H1 (cell line): ENCODE measurements around the gene ITM2B. TPM values are rescaled to one million over a fixed set of nuclear protein-coding genes. Genes with fewer than 3 reads are reported as not detected.

Experiments
- CTCF ChIA-PET: fragments of 300-600 bp; sonication (Branson Sonifier 250); formaldehyde crosslinking; loops from one replicate; lab custom pipeline; 2021; ENCODE audit not compliant: partially characterized antibody; lab: Charles Lee
- POLR2A ChIA-PET: fragments of 300-600 bp; sonication (Branson Sonifier 250); formaldehyde crosslinking; loops from one replicate; lab custom pipeline; 2021; ENCODE audit warnings: inconsistent platforms; ENCODE audit not compliant: partially characterized antibody; lab: Charles Lee
- DNase-seq, 2 experiments: peaks; one replicate each; pipeline versions ENCODE4 v3.0.0 to v3.0.0-alpha.2; 2010 to 2022; ENCODE audit warnings: low spot score in 2 of 2, low read depth in 1 of 2, mixed read lengths in 1 of 2
- FAIRE-seq: peaks from 2 replicates; lab custom pipeline; 2011; peaks lifted over from hg19 to GRCh38; lab: Jason Lieb, UNC
- H2AFZ ChIP-seq: 2 replicates; pipeline ENCODE4 v1.8.1; 2012; ENCODE audit warnings: low read length, inconsistent platforms
- H2AK5ac ChIP-seq: 2 replicates; pipeline ENCODE4 v1.6.1; 2013; ENCODE audit warnings: low read depth, low read length
- H2BK120ac ChIP-seq: replicated peaks from 2 replicates; pipeline ENCODE3; 2013; ENCODE audit warnings: low read depth, low read length, inconsistent platforms
- H2BK12ac ChIP-seq: 2 replicates; pipeline ENCODE4 v1.6.1; 2013; ENCODE audit warnings: low read depth, low read length
- H2BK15ac ChIP-seq: 2 replicates; pipeline ENCODE4 v1.6.1; 2013; ENCODE audit warnings: low read length
- H2BK20ac ChIP-seq: 2 replicates; pipeline ENCODE4 v1.6.1; 2013; ENCODE audit warnings: low read length
- H2BK5ac ChIP-seq: 2 replicates; pipeline ENCODE4 v1.6.1; 2013; ENCODE audit warnings: low read depth, low read length
- H3K14ac ChIP-seq: 2 replicates; pipeline ENCODE4 v1.6.1; 2013; ENCODE audit warnings: inconsistent platforms; ENCODE audit not compliant: insufficient read length
- H3K18ac ChIP-seq: 2 replicates; pipeline ENCODE4 v1.6.1; 2013; ENCODE audit warnings: low read length; ENCODE audit errors: extremely low read depth
- H3K23ac ChIP-seq: 2 replicates; pipeline ENCODE4 v1.6.1; 2013; ENCODE audit warnings: inconsistent platforms; ENCODE audit not compliant: insufficient read length
- H3K23me2 ChIP-seq: 2 replicates; pipeline ENCODE4 v1.6.1; 2013; ENCODE audit warnings: low read depth, low read length
- H3K27ac ChIP-seq: 2 replicates; pipeline ENCODE4 v1.6.1; 2011; ENCODE audit warnings: low read depth, low read length, inconsistent platforms
- H3K27me3 ChIP-seq, 4 experiments: replicated peaks in 1 of 4; 1 replicate in 1 of 4; 2 replicates in 3 of 4; pipeline versions ENCODE4 v1.6.1 to v1.8.1; 2011 to 2013; ENCODE audit warnings: low read length in 3 of 4, mild to moderate bottlenecking in 3 of 4, inconsistent platforms in 2 of 4, mixed read lengths in 2 of 4, moderate library complexity in 1 of 4; ENCODE audit not compliant: control insufficient read depth in 3 of 4, insufficient read depth in 3 of 4; ENCODE audit errors: extremely low read depth in 1 of 4
- H3K36me3 ChIP-seq, 4 experiments: 2 replicates each; pipeline versions ENCODE4 v1.6.1 to v1.8.1; 2011 to 2013; ENCODE audit warnings: mild to moderate bottlenecking in 4 of 4, low read length in 3 of 4, moderate library complexity in 2 of 4, control low read depth in 1 of 4, inconsistent platforms in 1 of 4; ENCODE audit not compliant: insufficient read depth in 4 of 4, control insufficient read depth in 2 of 4
- H3K4ac ChIP-seq: replicated peaks from 2 replicates; pipeline ENCODE3; 2013; ENCODE audit warnings: low read length, low read depth, mixed read lengths, inconsistent platforms; ENCODE audit not compliant: insufficient read length
- H3K4me1 ChIP-seq, 4 experiments: replicated peaks in 1 of 4; 1 replicate in 1 of 4; 2 replicates in 3 of 4; pipeline versions ENCODE4 v1.6.1 to v1.8.1; 2011 to 2013; ENCODE audit warnings: low read length in 3 of 4, inconsistent platforms in 2 of 4, mixed read lengths in 1 of 4; ENCODE audit not compliant: insufficient read depth in 4 of 4, control insufficient read depth in 3 of 4
- H3K4me2 ChIP-seq, 2 experiments: 2 replicates each; pipeline versions ENCODE4 v1.6.1 to v1.8.1; 2011 to 2013; ENCODE audit warnings: low read depth in 2 of 2, low read length in 2 of 2, control low read depth in 1 of 2, inconsistent platforms in 1 of 2, mild to moderate bottlenecking in 1 of 2; ENCODE audit not compliant: insufficient read depth in 1 of 2
- H3K4me3 ChIP-seq, 4 experiments: fragments of 200-600, 300-600 bp in 1 of 4; sonication (generic), shearing (Covaris generic), sonication (Bioruptor Twin) in 1 of 4; 2 replicates each; pipeline versions ENCODE4 v1.5.1 to v1.8.1; 2011 to 2016; ENCODE audit warnings: low read length in 4 of 4, low read depth in 3 of 4, control low read depth in 2 of 4, inconsistent platforms in 2 of 4, mild to moderate bottlenecking in 2 of 4, mixed read lengths in 1 of 4, moderate library complexity in 1 of 4; ENCODE audit not compliant: insufficient read depth in 2 of 4; ENCODE audit errors: extremely low read depth in 1 of 4
- H3K56ac ChIP-seq: replicated peaks from 2 replicates; pipeline ENCODE3; 2013; ENCODE audit warnings: low read depth, mild to moderate bottlenecking, mixed read lengths, low read length, inconsistent platforms; ENCODE audit not compliant: insufficient read length
- H3K79me1 ChIP-seq: 2 replicates; pipeline ENCODE4 v1.6.1; 2013; ENCODE audit warnings: low read depth, low read length, control low read depth
- H3K79me2 ChIP-seq, 2 experiments: 2 replicates each; pipeline versions ENCODE4 v1.6.1 to v1.8.1; 2012 to 2013; ENCODE audit warnings: low read length in 2 of 2, mild to moderate bottlenecking in 2 of 2, inconsistent platforms in 1 of 2; ENCODE audit not compliant: insufficient read depth in 2 of 2, control insufficient read depth in 1 of 2
- H3K9ac ChIP-seq, 4 experiments: replicated peaks in 1 of 4; 1 replicate in 1 of 4; 2 replicates in 3 of 4; pipeline versions ENCODE4 v1.6.1 to v1.8.1; 2011 to 2013; ENCODE audit warnings: low read depth in 3 of 4, low read length in 3 of 4, control low read depth in 2 of 4, mild to moderate bottlenecking in 2 of 4, moderate library complexity in 2 of 4, inconsistent platforms in 1 of 4; ENCODE audit errors: extremely low read depth in 1 of 4
- H3K9me3 ChIP-seq, 2 experiments: 2 replicates each; pipeline versions ENCODE4 v1.6.1 to v1.8.1; 2012 to 2013; ENCODE audit warnings: mild to moderate bottlenecking in 2 of 2, moderate library complexity in 2 of 2, control low read depth in 1 of 2, inconsistent platforms in 1 of 2, low read depth in 1 of 2, low read length in 1 of 2, mixed read lengths in 1 of 2; ENCODE audit not compliant: insufficient read depth in 2 of 2
- H4K20me1 ChIP-seq, 2 experiments: replicated peaks in 1 of 2; 2 replicates each; pipeline versions ENCODE3 to v1.8.1; 2011 to 2013; ENCODE audit warnings: inconsistent platforms in 2 of 2, low read length in 2 of 2, mild to moderate bottlenecking in 1 of 2; ENCODE audit not compliant: insufficient read depth in 2 of 2, control insufficient read depth in 1 of 2
- H4K5ac ChIP-seq: 2 replicates; pipeline ENCODE4 v1.6.1; 2013; ENCODE audit warnings: low read length, low read depth, mixed read lengths, inconsistent platforms; ENCODE audit not compliant: insufficient read length
- H4K8ac ChIP-seq: 2 replicates; pipeline ENCODE4 v1.8.0; 2013; ENCODE audit warnings: mild to moderate bottlenecking, moderate library complexity, low read length, inconsistent platforms; ENCODE audit not compliant: insufficient read depth; ENCODE audit errors: extremely low read depth
- H4K91ac ChIP-seq: replicated peaks from 2 replicates; pipeline ENCODE3; 2013; ENCODE audit warnings: low read length, mixed read lengths, inconsistent platforms; ENCODE audit not compliant: insufficient read length
- ASH2L ChIP-seq: fragments of 200-600, 300-600 bp; sonication (generic); IDR thresholded peaks from one replicate; pipeline ENCODE4 v1.7.1; 2017; ENCODE audit warnings: low read length
- BRCA1 ChIP-seq: IDR thresholded peaks from 2 replicates; pipeline ENCODE4 v1.6.1; 2012; ENCODE audit warnings: low read depth, low read length, improper control_type of control experiment
- CBX8 ChIP-seq: fragments of 300-800, 300-1000 bp; sonication (generic); IDR thresholded peaks from 2 replicates; pipeline ENCODE4 v1.7.1; 2016; ENCODE audit warnings: low read depth, low read length, borderline replicate concordance
- CHD1 ChIP-seq: IDR thresholded peaks from 2 replicates; pipeline ENCODE4 v1.6.1; 2012; ENCODE audit warnings: low read depth, low read length, improper control_type of control experiment
- CREB1 ChIP-seq: IDR thresholded peaks from 2 replicates; pipeline ENCODE4 v1.6.1; 2012; ENCODE audit warnings: inconsistent platforms
- EP300 ChIP-seq, 2 experiments: IDR thresholded peaks; 1 replicate in 1 of 2; 2 replicates in 1 of 2; pipeline ENCODE4 v1.6.1; 2011 to 2012; ENCODE audit warnings: low read depth in 2 of 2, low read length in 2 of 2, mild to moderate bottlenecking in 2 of 2, borderline replicate concordance in 1 of 2, inconsistent platforms in 1 of 2, moderate library complexity in 1 of 2
- GABPA ChIP-seq: IDR thresholded peaks from 2 replicates; pipeline ENCODE4 v1.6.1; 2011; ENCODE audit warnings: mild to moderate bottlenecking, low read length, moderate library complexity, borderline replicate concordance; ENCODE audit not compliant: insufficient read depth
- MAFK ChIP-seq: IDR thresholded peaks from 2 replicates; pipeline ENCODE4 v1.6.1; 2012; ENCODE audit warnings: low read depth, mild to moderate bottlenecking, improper control_type of control experiment, low read length
- NANOG ChIP-seq: IDR thresholded peaks from 2 replicates; pipeline ENCODE4 v1.6.1; 2011; ENCODE audit warnings: low read length, low read depth, mild to moderate bottlenecking, inconsistent platforms; ENCODE audit not compliant: insufficient read depth, poor library complexity, severe bottlenecking
- NRF1 ChIP-seq: IDR thresholded peaks from 2 replicates; pipeline ENCODE4 v1.6.1; 2011; ENCODE audit warnings: mild to moderate bottlenecking, low read depth, low read length, improper control_type of control experiment
- RXRA ChIP-seq: IDR thresholded peaks from 2 replicates; pipeline ENCODE4 v1.6.1; 2011; ENCODE audit warnings: low read depth, mild to moderate bottlenecking, low read length, moderate library complexity; ENCODE audit not compliant: insufficient read depth
- SAP30 ChIP-seq: fragments of 300-600 bp; sonication (generic); IDR thresholded peaks from 2 replicates; pipeline ENCODE4 v1.7.1; 2012; ENCODE audit warnings: low read length, moderate library complexity, mild to moderate bottlenecking, inconsistent platforms; ENCODE audit not compliant: insufficient read depth, insufficient replicate concordance
- WGBS, 2 experiments: shearing (Covaris generic) in 1 of 2; methylation state at CpG; one replicate each; pipeline versions ENCODE4 v1.1.6 to v1.1.7; 2013 to 2015; ENCODE audit warnings: low lambda C conversion rate in 2 of 2, mixed read lengths in 2 of 2, inconsistent platforms in 1 of 2, low coverage in 1 of 2, missing lambda C conversion rate in 1 of 2; ENCODE audit not compliant: insufficient replicate concordance in 2 of 2, insufficient coverage in 1 of 2, insufficient read length in 1 of 2; ENCODE audit errors: extremely low coverage in 1 of 2, missing lambda C conversion rate in 1 of 2; 5-methylcytosine and 5-hydroxymethylcytosine counted together
- polyA plus RNA-seq, 7 experiments: library from polyadenylated mRNA; depleted of rRNA in 3 of 7; stranded (reverse) in 5 of 7; unstranded in 2 of 7; fragments of >200 nt in 5 of 7; fragments of 200-250 nt in 2 of 7; gene quantifications; 1 replicate in 5 of 7; 2 replicates in 1 of 7; 4 replicates in 1 of 7; pipeline versions ENCODE4 v1.2.1 to v1.2.3, GENCODE V29; 2011 to 2013; ENCODE audit warnings: missing spikeins in 2 of 7, mixed read lengths in 2 of 7
- total RNA-seq: library from RNA; stranded (reverse); fragmentation: NEBNext Ultra II Directional; extraction: Animal tissue kit (Norgen Biotek cat#: 25700); gene quantifications from 2 replicates; pipeline ENCODE4 v1.2.1, GENCODE V29; 2021
- TF ChIP-seq, protein P1 (sequence below): IDR thresholded peaks from 2 replicates; pipeline ENCODE4 v1.6.1; 2011; ENCODE audit warnings: low read depth, mild to moderate bottlenecking, low read length; ENCODE audit not compliant: insufficient read depth
- TF ChIP-seq, protein P2 (sequence below): IDR thresholded peaks from 2 replicates; pipeline ENCODE4 v1.6.1; 2012; ENCODE audit warnings: inconsistent platforms

Gene ITM2B
- total and polyA plus RNA-seq, 2 of the 8 experiments (the other 6 are each of a cell fraction or from before 2014, with no cell fraction given): 132 to 184 TPM

DNA sequence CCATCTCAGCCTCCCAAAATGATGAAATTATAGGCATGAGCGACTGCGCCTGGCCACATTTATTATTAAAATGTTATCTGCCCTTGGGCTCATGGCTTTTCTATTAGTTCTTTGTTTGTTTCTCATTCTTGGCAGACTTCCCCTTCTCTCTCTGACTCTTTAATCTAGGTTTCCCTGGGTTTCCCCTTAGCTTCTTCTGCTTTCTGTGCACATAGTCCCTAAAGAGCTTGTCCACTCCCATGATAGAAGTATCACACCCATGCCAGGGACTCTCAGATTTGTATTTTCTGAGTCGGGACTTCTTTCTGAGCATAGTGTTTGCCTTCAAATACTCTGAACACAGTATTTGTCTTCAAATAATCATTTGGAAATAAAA is 38.6 kb upstream of the ITM2B start:
- Histone ChIP-seq H2BK12ac (no peak overlapping the region), H2BK120ac (no peak overlapping the region), H3K36me3 (no peaks in the 10 kb centered on the region), H4K91ac (no peak overlapping the region), H2BK20ac (no peak overlapping the region), H3K79me2 (no peaks in the 10 kb centered on the region), H3K4me1 (no peaks in the 10 kb centered on the region), H3K79me1 (no peaks in the 10 kb centered on the region), H4K20me1 (no peaks in the 10 kb centered on the region), H4K8ac (no peak overlapping the region), H2BK15ac (no peak overlapping the region), H3K23me2 (no peaks in the 10 kb centered on the region), H3K4me3 (no peak overlapping the region), H3K9me3 (no peaks in the 10 kb centered on the region), H3K27me3 (no peaks in the 10 kb centered on the region), H3K27ac (no peak overlapping the region), H3K9ac (no peak overlapping the region), H2AK5ac (no peak overlapping the region), H4K5ac (no peak overlapping the region), H3K56ac (no peak overlapping the region), H2AFZ (no peak overlapping the region), H3K14ac (no peak overlapping the region), H3K4ac (no peak overlapping the region), H3K23ac (no peak overlapping the region), H3K4me2 (no peak overlapping the region), H3K18ac (no peak overlapping the region), H2BK5ac (no peak overlapping the region)
- WGBS, 2 experiments: 93% methylated on average over 3 of the region's 3 CpGs; no CpG with 5 or more reads in 1 of the 2 experiments
- no peak for DNase-seq
- FAIRE-seq: no peak
- POLR2A ChIA-PET: no interaction called here
- CTCF ChIA-PET: interaction anchor here (0.7 kb wide), 1 partner anchor 12 kb away, joined by 3 read pairs; no protein-coding TSS in a partner anchor
- TF ChIP-seq BRCA1 (no peak), GABPA (no peak), CBX8 (no peak), EP300 (IDR thresholded peaks at IDR 0.05; ENCODE audit: borderline replicate concordance in 1 of 2, low read depth in 2 of 2, low read length in 2 of 2) (no peak), MAFK (no peak), CREB1 (no peak), ASH2L (no peak), CHD1 (no peak), NRF1 (no peak), RXRA (no peak), SAP30 (no peak), NANOG (no peak)
- TF ChIP-seq, protein P1, sequence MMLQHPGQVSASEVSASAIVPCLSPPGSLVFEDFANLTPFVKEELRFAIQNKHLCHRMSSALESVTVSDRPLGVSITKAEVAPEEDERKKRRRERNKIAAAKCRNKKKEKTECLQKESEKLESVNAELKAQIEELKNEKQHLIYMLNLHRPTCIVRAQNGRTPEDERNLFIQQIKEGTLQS: no peak
- TF ChIP-seq, protein P2, sequence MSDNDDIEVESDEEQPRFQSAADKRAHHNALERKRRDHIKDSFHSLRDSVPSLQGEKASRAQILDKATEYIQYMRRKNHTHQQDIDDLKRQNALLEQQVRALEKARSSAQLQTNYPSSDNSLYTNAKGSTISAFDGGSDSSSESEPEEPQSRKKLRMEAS: no peak
